ENCODE measurements around the gene CRELD1. TPM values are rescaled to one million over a fixed set of nuclear protein-coding genes. Genes with fewer than 3 reads are reported as not detected.

CRELD1 gene
- total and polyA plus RNA-seq, 9 of the 15 experiments (the other 6 are each of a cell fraction or from before 2014, with no cell fraction given) = 3.3 to 25.8 (median 16.5) TPM

DNA sequence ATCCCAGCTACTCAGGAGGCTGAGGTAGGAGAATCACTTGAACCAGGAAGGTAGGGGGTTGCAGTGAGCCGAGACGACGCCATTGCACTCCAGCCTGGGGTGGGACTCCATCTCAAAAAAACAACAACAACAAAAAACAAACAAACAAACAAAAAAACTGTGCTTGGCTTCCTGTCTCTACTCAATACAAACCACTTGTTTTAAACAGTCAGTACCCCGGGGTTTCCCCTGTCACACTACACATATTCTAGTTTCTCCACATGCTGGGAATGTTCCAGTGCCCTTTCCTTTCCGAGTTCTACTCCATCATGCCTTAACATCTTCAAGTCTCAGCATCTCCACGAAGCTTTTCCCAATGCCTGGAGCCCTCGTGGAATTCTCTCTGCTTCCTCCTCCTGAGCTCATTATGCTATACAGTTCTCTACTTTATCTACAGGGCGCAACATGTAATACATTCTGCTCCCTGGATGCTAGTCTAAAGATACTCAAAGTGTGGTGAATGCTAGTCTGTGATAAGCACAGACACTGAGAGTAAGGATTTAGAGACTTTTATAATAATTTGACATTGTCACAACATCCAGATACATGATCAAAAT lies 45.2 kb downstream of the CRELD1 start (continued):
- TF ChIP-seq ZNF311 (CRISPR knock-in tag; IDR thresholded peaks at IDR 0.05) (no peak), NBN (IDR thresholded peaks at IDR 0.05; ENCODE audit: low read depth) (no peak), GTF2E2 (tag; IDR thresholded peaks at IDR 0.05) (no peak), ZNF583 (CRISPR knock-in tag; IDR thresholded peaks at IDR 0.05) (no peak), ZNF740 (CRISPR knock-in tag; IDR thresholded peaks at IDR 0.05) (no peak), ZNF740 (tag; IDR thresholded peaks at IDR 0.05) (no peak), ARID1B (IDR thresholded peaks at IDR 0.05) (peak; percentile 97), FOXJ2 (tag; IDR thresholded peaks at IDR 0.05) (no peak), KHSRP (IDR thresholded peaks at IDR 0.05) (no peak), PRPF4 (IDR thresholded peaks at IDR 0.05; ENCODE audit: insufficient read depth, low read depth, low read length, poor library complexity, severe bottlenecking) (no peak), ZFP30 (CRISPR knock-in tag; IDR thresholded peaks at IDR 0.05; ENCODE audit: borderline replicate concordance) (no peak), CC2D1A (IDR thresholded peaks at IDR 0.05) (peak; percentile 60; the same call in 1 of the 2 replicates), ZBED1 (IDR thresholded peaks at IDR 0.05) (no peak), PYGO2 (tag; IDR thresholded peaks at IDR 0.05) (0 out of 2 replicates have a peak, but pooled peaks have one; percentile 47), PML (IDR thresholded peaks at IDR 0.05; ENCODE audit: low read length) (peak; percentile 95), BDP1 (IDR thresholded peaks at IDR 0.05; ENCODE audit: insufficient read depth, insufficient read length) (no peak), NFXL1 (CRISPR knock-in tag; IDR thresholded peaks at IDR 0.05) (no peak), MAZ (CRISPR knock-in tag; conservative IDR thresholded peaks at IDR 0.05 in 1 of 2, IDR thresholded peaks at IDR 0.05 in 1 of 2) (0 out of 4 replicates have a peak, but pooled peaks of 1 of the 2 experiments have one; percentile 24), SIRT6 (IDR thresholded peaks at IDR 0.05; ENCODE audit: low read depth, low read length) (no peak), PTTG1 (tag; IDR thresholded peaks at IDR 0.05; ENCODE audit: low read depth) (0 out of 2 replicates have a peak, but pooled peaks have one; percentile 13), CREBBP (IDR thresholded peaks at IDR 0.05; ENCODE audit: low read depth, low read length) (no peak), TSC22D4 (tag; IDR thresholded peaks at IDR 0.05) (no peak), ZNF146 (CRISPR knock-in tag; IDR thresholded peaks at IDR 0.05; ENCODE audit: unreplicated experiment) (no peak), VEZF1 (CRISPR knock-in tag; IDR thresholded peaks at IDR 0.05) (no peak), ZNF282 (CRISPR knock-in tag; IDR thresholded peaks at IDR 0.05) (no peak), CHCHD3 (CRISPR knock-in tag; IDR thresholded peaks at IDR 0.05) (no peak), TRIM28 (IDR thresholded peaks at IDR 0.05) (peak; percentile 51), RHOXF2B (CRISPR knock-in tag; conservative IDR thresholded peaks at IDR 0.05) (no peak), ZNF224 (CRISPR knock-in tag; IDR thresholded peaks at IDR 0.05) (no peak), LCOR (CRISPR knock-in tag; IDR thresholded peaks at IDR 0.05) (peak; percentile 46; the same call in 1 of the 2 replicates), FOXA3 (CRISPR knock-in tag; conservative IDR thresholded peaks at IDR 0.05 in 1 of 2, IDR thresholded peaks at IDR 0.05 in 1 of 2) (0 out of 4 replicates have a peak, but pooled peaks of 1 of the 2 experiments have one; percentile 55)
